Uterus (tissue), 4 donors: Measurements from ENCODE around the gene TMEM121. TPM values are rescaled to one million over a fixed set of nuclear protein-coding genes. Genes with fewer than 3 reads are reported as not detected.
A peak's percentile ranks its signal among the peaks of the same experiment; 100 is the strongest.

ENCODE experiments used
- DNase-seq, 2 donors: peaks; one replicate each; pipeline ENCODE4 v3.0.0-alpha.2; 2019 to 2020
- H3K27ac ChIP-seq, 2 donors: fragments of 200-600 bp; sonication (generic); 1 replicate in 1 of 2; 2 replicates in 1 of 2; pipeline ENCODE4 v1.5.1; 2016 to 2018
- H3K27me3 ChIP-seq, 2 donors: fragments of 200-600 bp; sonication (generic); one replicate each; pipeline ENCODE4 v1.5.1; 2018 to 2019; ENCODE audit warnings: control low read depth in 1 of 2
- H3K36me3 ChIP-seq, 2 donors: fragments of 200-600 bp; sonication (generic); one replicate each; pipeline ENCODE4 v1.5.1; 2019; ENCODE audit warnings: control low read depth in 1 of 2
- H3K4me1 ChIP-seq, 2 donors: fragments of 200-600 bp; sonication (generic); one replicate each; pipeline ENCODE4 v1.5.1; 2018 to 2019; ENCODE audit warnings: control low read depth in 1 of 2
- H3K4me3 ChIP-seq, 2 donors: fragments of 200-600 bp; sonication (generic); 1 replicate in 1 of 2; 2 replicates in 1 of 2; pipeline ENCODE4 v1.5.1; 2018 to 2019; ENCODE audit warnings: mild to moderate bottlenecking in 1 of 2
- H3K9me3 ChIP-seq, 2 donors: fragments of 200-600 bp; sonication (generic); one replicate each; pipeline ENCODE4 v1.5.1; 2019; ENCODE audit warnings: control low read depth in 1 of 2
- CTCF ChIP-seq, 4 experiments: fragments of 200-600 bp in 2 of 4; fragments of 450-650 bp in 2 of 4; sonication (generic) in 2 of 4; IDR thresholded peaks; one replicate each; pipeline ENCODE4 v1.5.1; 2016 to 2019; ENCODE audit warnings: antibody characterized with exemption in 4 of 4, mild to moderate bottlenecking in 2 of 4, moderate library complexity in 1 of 4
- POLR2A ChIP-seq, 2 donors: fragments of 450-650 bp; IDR thresholded peaks; one replicate each; pipeline ENCODE4 v1.6.1; 2016; ENCODE audit warnings: antibody characterized with exemption in 2 of 2, mild to moderate bottlenecking in 1 of 2, moderate library complexity in 1 of 2
- intact Hi-C: fragments of 100-400 bp; cut with DNase I; formaldehyde crosslinking; loops from one replicate; pipeline ENCODE4 v1.15.1; 2023; ENCODE audit warnings: low total_unique reads
- total RNA-seq, 4 donors: library from RNA; depleted of rRNA in 3 of 4; stranded (reverse); fragments of >200 nt in 3 of 4; gene quantifications; one replicate each; pipeline versions ENCODE4 v1.1.0 to v1.2.4, GENCODE V29; 2014 to 2023
- donor health status: DM: yes; HTN: yes; CAD: no.

The TMEM121 gene
- total RNA-seq, 4 donors from 2014 or later, result 2.0 to 42.1 (median 7.7) TPM

GRCh38 chr14:105482486-105483110, 43.8 kb upstream of the TMEM121 start:
- no peak for DNase-seq
- intact Hi-C loops, result no loop called here
- Histone ChIP-seq H3K27ac (peak overlapping the region; percentile 75 to 90), H3K9me3 (no peaks in the 10 kb centered on the region), H3K4me3 (no peak overlapping the region), H3K27me3 (peaks cover 0 to 5% of the 10 kb centered on the region in 2 donors), H3K36me3 (no peaks in the 10 kb centered on the region), H3K4me1 (peaks cover 0 to 55% of the 10 kb centered on the region in 2 donors)
- TF ChIP-seq POLR2A (IDR thresholded peaks at IDR 0.05) (no peak), CTCF (IDR thresholded peaks at IDR 0.05) (no peak)

GRCh38 chr14:105483300-105484068, 42.9 kb upstream of the TMEM121 start:
- Histone ChIP-seq H3K27me3 (peaks cover 0 to 5% of the 10 kb centered on the region in 2 donors), H3K36me3 (no peaks in the 10 kb centered on the region), H3K27ac (peak overlapping the region; percentile 75 to 90), H3K4me1 (peaks cover 0 to 48% of the 10 kb centered on the region in 2 donors), H3K9me3 (no peaks in the 10 kb centered on the region), H3K4me3 (no peak overlapping the region)
- DNase-seq, result peak in 1 of 2 donors; percentile 42
- intact Hi-C loops, result no loop called here
- TF ChIP-seq CTCF (IDR thresholded peaks at IDR 0.05) (no peak), POLR2A (IDR thresholded peaks at IDR 0.05) (no peak)

- peak overlapping the region; percentile 47 to 72 for H3K27ac ChIP-seq
- no peak for TF ChIP-seq POLR2A (IDR thresholded peaks at IDR 0.05)
- intact Hi-C loops, result no loop called here
Observed at GRCh38 chr14:105484069-105484996, 42.0 kb upstream of the TMEM121 start.

GRCh38 chr14:105484997-105485393, 41.4 kb upstream of the TMEM121 start:
- TF ChIP-seq POLR2A (IDR thresholded peaks at IDR 0.05), result no peak
- no peak overlapping the region for H3K4me3 ChIP-seq
- peak overlapping the region; percentile 72 to 78 for H3K27ac ChIP-seq
- H3K36me3 ChIP-seq, result no peaks in the 10 kb centered on the region
- peaks cover 0 to 57% of the 10 kb centered on the region in 2 donors for H3K4me1 ChIP-seq
- DNase-seq, result no peak
- no peaks in the 10 kb centered on the region for H3K9me3 ChIP-seq
- peaks cover 0 to 5% of the 10 kb centered on the region in 2 donors for H3K27me3 ChIP-seq
- intact Hi-C loops, result no loop called here

More at GRCh38 chr14:105484069-105484996, 42.0 kb upstream of the TMEM121 start:
- Histone ChIP-seq H3K36me3 (no peaks in the 10 kb centered on the region), H3K4me3 (no peak overlapping the region), H3K9me3 (no peaks in the 10 kb centered on the region), H3K4me1 (peaks cover 0 to 51% of the 10 kb centered on the region in 2 donors), H3K27me3 (peaks cover 0 to 5% of the 10 kb centered on the region in 2 donors)
- DNase-seq, result peak; percentile 62 to 68

GRCh38 chr14:105485739-105486162, 40.6 kb upstream of the TMEM121 start:
- Histone ChIP-seq H3K27me3 (peaks cover 0 to 5% of the 10 kb centered on the region in 2 donors), H3K4me3 (no peak overlapping the region), H3K4me1 (peaks cover 0 to 50% of the 10 kb centered on the region in 2 donors), H3K36me3 (no peaks in the 10 kb centered on the region), H3K27ac (peak overlapping the region; percentile 72 to 78), H3K9me3 (no peaks in the 10 kb centered on the region)
- intact Hi-C loops, result no loop called here
- TF ChIP-seq CTCF (IDR thresholded peaks at IDR 0.05), result peak in 1 of 4 experiments; percentile 13
- no peak for TF ChIP-seq POLR2A (IDR thresholded peaks at IDR 0.05)
- DNase-seq, result no peak
